ENCODE measurements around the gene KAZN. TPM values are rescaled to one million over a fixed set of nuclear protein-coding genes. Genes with fewer than 3 reads are reported as not detected.

Gene KAZN
- total RNA-seq, 1 donor from 2014 or later: 33.5 TPM

DNA sequence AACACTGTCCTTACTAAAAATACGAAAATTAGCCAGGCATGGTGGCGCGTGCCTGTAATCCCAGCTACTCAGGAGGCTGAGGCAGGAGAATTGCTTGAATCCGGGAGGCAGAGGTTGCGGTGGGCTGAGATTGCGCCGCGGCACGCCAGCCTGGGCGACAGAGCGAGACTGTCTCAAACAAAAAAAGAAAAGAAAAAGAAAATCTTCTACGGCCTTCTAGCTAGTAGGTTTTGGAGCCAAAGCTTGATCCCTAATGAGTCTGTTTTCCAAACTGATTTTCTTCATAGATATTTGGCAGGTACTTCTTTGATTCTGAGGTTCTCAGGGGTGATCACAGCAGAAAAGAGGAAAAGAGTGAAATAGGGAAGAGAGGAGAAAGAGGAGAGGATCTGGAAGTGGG, 372.7 kb downstream of the KAZN start:
- Histone ChIP-seq H3K4me3 (no peak overlapping the region), H3K36me3 (no peaks in the 10 kb centered on the region), H3K27ac (no peak overlapping the region), H3K9me3 (no peaks in the 10 kb centered on the region), H3K27me3 (no peaks in the 10 kb centered on the region), H3K4me1 (peaks cover 26% of the 10 kb centered on the region)
- intact Hi-C loops (cut with DNase I): no loop called here
- no peak for DNase-seq
- TF ChIP-seq CTCF (IDR thresholded peaks at IDR 0.05): no peak
- no peak for ATAC-seq

DNA sequence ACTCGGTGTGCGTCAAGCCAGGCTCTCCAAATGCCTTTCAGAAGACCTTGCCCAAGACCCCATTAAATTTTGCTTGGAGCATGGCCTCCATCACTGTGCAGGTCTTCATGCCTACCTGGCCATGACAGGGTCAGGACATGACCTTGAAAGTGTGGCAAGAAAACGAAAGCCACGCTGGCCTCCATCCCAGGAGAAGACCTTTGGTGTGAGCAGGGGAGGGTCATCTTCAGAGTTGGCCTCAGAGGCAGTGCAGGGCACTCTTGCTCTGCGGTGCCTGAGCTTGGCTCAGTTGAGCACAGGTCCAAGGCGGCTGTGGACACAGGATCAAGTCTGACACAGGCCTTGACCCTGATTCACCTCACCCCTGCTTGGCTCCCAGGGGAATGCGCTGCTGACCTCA, 373.6 kb downstream of the KAZN start:
- no peak overlapping the region for H3K4me3 ChIP-seq
- no peak overlapping the region for H3K27ac ChIP-seq
- H3K9me3 ChIP-seq: no peaks in the 10 kb centered on the region
- DNase-seq (no peak), ATAC-seq (no peak)
- H3K27me3 ChIP-seq: no peaks in the 10 kb centered on the region
- intact Hi-C loops (cut with DNase I): no loop called here
- peaks cover 26% of the 10 kb centered on the region for H3K4me1 ChIP-seq
- no peak for TF ChIP-seq CTCF (IDR thresholded peaks at IDR 0.05)
- no peaks in the 10 kb centered on the region for H3K36me3 ChIP-seq

DNA sequence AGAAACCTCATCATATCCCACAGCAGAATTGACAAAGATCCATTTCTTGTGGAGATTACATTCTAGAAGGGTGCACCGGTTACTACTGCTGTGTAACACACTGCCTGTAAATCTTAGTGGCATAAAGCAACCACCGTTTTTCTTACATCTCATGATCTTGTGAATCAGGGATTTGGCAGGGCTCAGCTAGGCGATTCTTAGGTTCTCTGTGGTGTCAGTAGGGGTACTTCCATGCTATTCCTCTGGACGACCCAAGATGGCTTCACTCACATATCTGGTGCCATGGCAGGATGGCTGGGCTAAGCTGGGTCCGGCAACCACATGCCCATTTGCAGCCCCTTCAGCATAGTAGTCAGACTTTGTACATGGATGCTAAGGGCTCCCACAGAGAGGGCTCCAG, 375.3 kb downstream of the KAZN start:
- intact Hi-C loops (cut with DNase I): no loop called here
- ATAC-seq (no peak), DNase-seq (no peak)
- no peak for TF ChIP-seq CTCF (IDR thresholded peaks at IDR 0.05)
- Histone ChIP-seq H3K4me1 (peaks cover 18% of the 10 kb centered on the region), H3K27me3 (no peaks in the 10 kb centered on the region), H3K4me3 (no peak overlapping the region), H3K9me3 (no peaks in the 10 kb centered on the region), H3K27ac (no peak overlapping the region), H3K36me3 (no peaks in the 10 kb centered on the region)

- DNase-seq (no peak), ATAC-seq (no peak)
- intact Hi-C loops (cut with DNase I): no loop called here
- Histone ChIP-seq H3K4me3 (no peak overlapping the region), H3K9me3 (no peaks in the 10 kb centered on the region), H3K27me3 (no peaks in the 10 kb centered on the region), H3K36me3 (no peaks in the 10 kb centered on the region), H3K27ac (no peak overlapping the region), H3K4me1 (peaks cover 12% of the 10 kb centered on the region)
- no peak for TF ChIP-seq CTCF (IDR thresholded peaks at IDR 0.05)
Measured at GRCh38 chr1:14974361-14974760, 375.9 kb downstream of the KAZN start.

- Histone ChIP-seq H3K4me3 (no peak overlapping the region), H3K27me3 (no peaks in the 10 kb centered on the region), H3K4me1 (peaks cover 4% of the 10 kb centered on the region), H3K9me3 (no peaks in the 10 kb centered on the region), H3K27ac (no peak overlapping the region), H3K36me3 (no peaks in the 10 kb centered on the region)
- no peak for TF ChIP-seq CTCF (IDR thresholded peaks at IDR 0.05)
- ATAC-seq: no peak
- intact Hi-C loops (cut with DNase I): no loop called here
- DNase-seq: no peak
Measured at GRCh38 chr1:14975119-14975518, 376.6 kb downstream of the KAZN start.

DNA sequence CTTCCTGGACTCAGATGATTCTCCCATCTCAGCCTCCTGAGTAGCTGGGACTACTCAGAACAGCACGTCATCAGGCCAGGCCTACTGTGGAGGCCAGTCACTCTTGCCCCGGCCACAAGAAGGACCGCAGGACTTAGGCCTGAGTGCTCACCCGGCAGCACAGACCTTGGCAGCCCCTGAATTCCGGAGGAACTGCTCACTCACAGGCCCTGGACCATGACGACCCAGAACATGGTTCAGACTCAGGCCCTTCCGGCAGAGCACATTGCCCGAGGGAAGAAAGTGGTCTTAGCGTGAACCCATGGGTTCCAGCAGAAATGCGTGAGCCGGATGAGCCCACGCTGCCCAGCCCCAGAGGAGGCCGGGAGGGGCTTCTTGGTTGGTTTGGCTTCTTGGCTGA, 377.8 kb downstream of the KAZN start:
- Histone ChIP-seq H3K4me1 (peaks cover 9% of the 10 kb centered on the region), H3K9me3 (no peaks in the 10 kb centered on the region), H3K4me3 (no peak overlapping the region), H3K27me3 (no peaks in the 10 kb centered on the region), H3K36me3 (no peaks in the 10 kb centered on the region), H3K27ac (no peak overlapping the region)
- TF ChIP-seq CTCF (IDR thresholded peaks at IDR 0.05): no peak
- DNase-seq: no peak
- ATAC-seq: no peak
- intact Hi-C loops (cut with DNase I): no loop called here

Measured in upper lobe of right lung (tissue), 1 donor.